ENCODE measurements around the gene MMP15.
"Not testable (repeated sequence)": the region's sequence is repeated elsewhere in the genome, so short reads cannot be mapped to it uniquely, and the experiment has no call there.

MMP15 gene

GRCh38 chr16:58063377-58064076 lies 38.0 kb downstream of the MMP15 start:
- no peaks in the 10 kb centered on the region for H3K36me3 ChIP-seq
- no peaks in the 10 kb centered on the region for H3K4me1 ChIP-seq (ENCODE audit: control insufficient read depth in 1 of 2, insufficient read depth in 1 of 2, low read depth in 1 of 2, low read length in 1 of 2)
- no peak overlapping the region for H3K4me3 ChIP-seq (ENCODE audit: low read depth in 1 of 2, low read length in 1 of 2)
- H3K27ac ChIP-seq: no peak overlapping the region
- H3K9me3 ChIP-seq: no peaks in the 10 kb centered on the region
- TF ChIP-seq, protein P1, sequence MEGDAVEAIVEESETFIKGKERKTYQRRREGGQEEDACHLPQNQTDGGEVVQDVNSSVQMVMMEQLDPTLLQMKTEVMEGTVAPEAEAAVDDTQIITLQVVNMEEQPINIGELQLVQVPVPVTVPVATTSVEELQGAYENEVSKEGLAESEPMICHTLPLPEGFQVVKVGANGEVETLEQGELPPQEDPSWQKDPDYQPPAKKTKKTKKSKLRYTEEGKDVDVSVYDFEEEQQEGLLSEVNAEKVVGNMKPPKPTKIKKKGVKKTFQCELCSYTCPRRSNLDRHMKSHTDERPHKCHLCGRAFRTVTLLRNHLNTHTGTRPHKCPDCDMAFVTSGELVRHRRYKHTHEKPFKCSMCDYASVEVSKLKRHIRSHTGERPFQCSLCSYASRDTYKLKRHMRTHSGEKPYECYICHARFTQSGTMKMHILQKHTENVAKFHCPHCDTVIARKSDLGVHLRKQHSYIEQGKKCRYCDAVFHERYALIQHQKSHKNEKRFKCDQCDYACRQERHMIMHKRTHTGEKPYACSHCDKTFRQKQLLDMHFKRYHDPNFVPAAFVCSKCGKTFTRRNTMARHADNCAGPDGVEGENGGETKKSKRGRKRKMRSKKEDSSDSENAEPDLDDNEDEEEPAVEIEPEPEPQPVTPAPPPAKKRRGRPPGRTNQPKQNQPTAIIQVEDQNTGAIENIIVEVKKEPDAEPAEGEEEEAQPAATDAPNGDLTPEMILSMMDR (IDR thresholded peaks at IDR 0.05): no peak
- no peaks in the 10 kb centered on the region for H3K27me3 ChIP-seq

GRCh38 chr16:58070585-58070984 lies 45.0 kb downstream of the MMP15 start:
- H3K36me3 ChIP-seq: no peaks in the 10 kb centered on the region
- H3K27ac ChIP-seq: no peak overlapping the region
- no peaks in the 10 kb centered on the region for H3K9me3 ChIP-seq
- TF ChIP-seq, protein P1 (IDR thresholded peaks at IDR 0.05): no peak
- no peaks in the 10 kb centered on the region for H3K4me1 ChIP-seq (ENCODE audit: control insufficient read depth in 1 of 2, insufficient read depth in 1 of 2, low read depth in 1 of 2, low read length in 1 of 2)
- no peak overlapping the region for H3K4me3 ChIP-seq (ENCODE audit: low read depth in 1 of 2, low read length in 1 of 2)
- H3K27me3 ChIP-seq: no peaks in the 10 kb centered on the region

DNA sequence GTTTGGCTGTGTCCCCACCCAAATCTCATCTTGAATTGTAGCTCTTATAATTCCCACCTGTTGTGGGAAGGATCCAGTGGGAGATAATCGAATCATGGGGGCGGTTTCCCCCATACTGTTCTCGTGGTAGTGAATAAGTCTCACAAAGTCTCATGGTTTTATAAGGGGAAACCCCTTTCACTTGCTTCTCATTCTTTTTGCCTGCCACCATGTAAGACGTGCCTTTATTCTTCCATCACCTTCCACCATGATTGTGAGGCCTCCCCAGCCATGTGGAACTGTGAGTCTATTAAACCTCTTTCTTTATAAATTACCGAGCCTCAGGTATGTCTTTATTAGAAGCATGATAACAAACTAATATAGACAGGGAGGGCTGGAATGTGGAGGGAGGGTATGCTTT lies 46.6 kb downstream of the MMP15 start:
- not testable (repeated sequence) for H3K36me3 ChIP-seq; H3K4me3 ChIP-seq (ENCODE audit: low read depth in 1 of 2, low read length in 1 of 2); H3K4me1 ChIP-seq (ENCODE audit: control insufficient read depth in 1 of 2, insufficient read depth in 1 of 2, low read depth in 1 of 2, low read length in 1 of 2); H3K9me3 ChIP-seq; H3K27ac ChIP-seq; H3K27me3 ChIP-seq

DNA sequence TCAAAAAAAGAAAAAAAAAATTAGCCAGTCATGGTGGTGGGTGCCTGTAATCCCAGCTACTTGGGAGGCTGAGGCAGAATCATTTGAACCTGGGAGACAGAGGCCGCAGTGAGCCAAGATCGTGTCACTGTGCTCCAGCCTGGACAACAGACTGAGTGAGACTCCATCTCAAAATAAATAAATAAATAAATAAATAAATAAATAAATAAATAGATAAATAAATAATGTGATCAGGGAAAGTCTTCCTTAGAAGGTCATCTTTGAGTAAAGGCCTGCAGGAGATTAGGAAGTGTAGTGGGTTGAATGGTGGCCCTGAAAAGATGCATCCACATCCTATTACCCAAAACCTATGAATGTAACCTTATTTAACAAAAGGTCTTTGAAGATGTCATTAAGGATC lies 47.5 kb downstream of the MMP15 start:
- H3K27ac ChIP-seq; H3K27me3 ChIP-seq; H3K4me1 ChIP-seq (ENCODE audit: control insufficient read depth in 1 of 2, insufficient read depth in 1 of 2, low read depth in 1 of 2, low read length in 1 of 2); H3K4me3 ChIP-seq (ENCODE audit: low read depth in 1 of 2, low read length in 1 of 2); H3K9me3 ChIP-seq; H3K36me3 ChIP-seq: not testable (repeated sequence)

GRCh38 chr16:58074657-58075056 lies 49.1 kb downstream of the MMP15 start:
- Histone ChIP-seq H3K4me1 (ENCODE audit: control insufficient read depth in 1 of 2, insufficient read depth in 1 of 2, low read depth in 1 of 2, low read length in 1 of 2) (no peaks in the 10 kb centered on the region), H3K36me3 (no peaks in the 10 kb centered on the region)
- TF ChIP-seq, protein P1 (IDR thresholded peaks at IDR 0.05): no peak

GRCh38 chr16:58076514-58076913 lies 51.0 kb downstream of the MMP15 start:
- TF ChIP-seq, protein P1 (IDR thresholded peaks at IDR 0.05): no peak

More at GRCh38 chr16:58074657-58075056, 49.1 kb downstream of the MMP15 start:
- no peak overlapping the region for H3K27ac ChIP-seq
- no peak overlapping the region for H3K4me3 ChIP-seq (ENCODE audit: low read depth in 1 of 2, low read length in 1 of 2)
- no peaks in the 10 kb centered on the region for H3K27me3 ChIP-seq
- no peaks in the 10 kb centered on the region for H3K9me3 ChIP-seq

More at GRCh38 chr16:58076514-58076913, 51.0 kb downstream of the MMP15 start:
- no peaks in the 10 kb centered on the region for H3K9me3 ChIP-seq
- no peaks in the 10 kb centered on the region for H3K27me3 ChIP-seq
- no peak overlapping the region for H3K27ac ChIP-seq
- no peaks in the 10 kb centered on the region for H3K4me1 ChIP-seq (ENCODE audit: control insufficient read depth in 1 of 2, insufficient read depth in 1 of 2, low read depth in 1 of 2, low read length in 1 of 2)
- H3K4me3 ChIP-seq (ENCODE audit: low read depth in 1 of 2, low read length in 1 of 2): no peak overlapping the region
- H3K36me3 ChIP-seq: no peaks in the 10 kb centered on the region
